Stomach (tissue), 19 donors: ENCODE results near the gene SERPINI2. TPM values are rescaled to one million over a fixed set of nuclear protein-coding genes. Genes with fewer than 3 reads are reported as not detected.

Experiments
- DNase-seq, 2 donors: peaks; one replicate each; pipeline versions ENCODE4 v3.0.0 to v3.0.0-alpha.2; 2013 to 2019
- H3K27ac ChIP-seq, 5 donors: fragments of 200-600 bp in 4 of 5; sonication (generic) in 4 of 5; one replicate each; pipeline ENCODE4 v1.5.1; 2013 to 2019; ENCODE audit warnings: mild to moderate bottlenecking in 1 of 5, moderate library complexity in 1 of 5
- H3K27me3 ChIP-seq, 3 donors: fragments of 200-600 bp; sonication (generic); one replicate each; pipeline ENCODE4 v1.5.1; 2017 to 2019; ENCODE audit warnings: mixed run types in 1 of 3
- H3K36me3 ChIP-seq, 4 donors: fragments of 200-600 bp; sonication (generic); 1 replicate in 3 of 4; 2 replicates in 1 of 4; pipeline ENCODE4 v1.5.1; 2016 to 2019
- H3K4me1 ChIP-seq, 4 donors: fragments of 200-600 bp; sonication (generic); one replicate each; pipeline ENCODE4 v1.5.1; 2016 to 2019
- H3K4me3 ChIP-seq, 4 donors: fragments of 200-600 bp; sonication (generic) in 3 of 4; one replicate each; pipeline ENCODE4 v1.5.1; 2016 to 2019; ENCODE audit warnings: mild to moderate bottlenecking in 1 of 4
- H3K9me3 ChIP-seq, 4 donors: fragments of 200-600 bp; sonication (generic); one replicate each; pipeline ENCODE4 v1.5.1; 2016 to 2019
- CTCF ChIP-seq, 7 experiments: fragments of 450-650 bp in 4 of 7; fragments of 200-600 bp in 3 of 7; sonication (generic) in 3 of 7; IDR thresholded peaks; one replicate each; pipeline ENCODE4 v1.5.1; 2016 to 2019; ENCODE audit warnings: antibody characterized with exemption in 7 of 7, control low read depth in 2 of 7, mild to moderate bottlenecking in 1 of 7
- EP300 ChIP-seq: sonication (generic); formaldehyde crosslinking; IDR thresholded peaks from one replicate; pipeline ENCODE4 v1.6.1; 2017; ENCODE audit warnings: antibody characterized with exemption
- POLR2A ChIP-seq, 4 donors: fragments of 450-650 bp; IDR thresholded peaks; one replicate each; pipeline ENCODE4 v1.6.1; 2016; ENCODE audit warnings: antibody characterized with exemption in 4 of 4, control low read depth in 2 of 4, mild to moderate bottlenecking in 1 of 4, moderate library complexity in 1 of 4
- POLR2AphosphoS5 ChIP-seq, 3 donors: sonication (generic); formaldehyde crosslinking; IDR thresholded peaks; one replicate each; pipeline ENCODE4 v1.6.1; 2016; ENCODE audit warnings: antibody characterized with exemption in 3 of 3
- WGBS, 5 donors: extraction: QIAGEN DNeasy Blood & Tissue Kit in 3 of 5; methylation state at CpG; one replicate each; pipeline versions ENCODE4 v1.1.5 to v1.1.7; 2013 to 2018; 5-methylcytosine and 5-hydroxymethylcytosine counted together
- intact Hi-C: fragments of 100-400 bp; cut with DNase I; formaldehyde crosslinking; loops from one replicate; pipeline ENCODE4 v1.15.1; 2023; ENCODE audit warnings: low total_unique reads
- long read RNA-seq, 10 donors: transcript quantifications; one replicate each; lab custom pipeline, GENCODE V29; 2026
- polyA plus RNA-seq, 3 donors: library from polyadenylated mRNA; stranded (reverse); fragments of 200-250 nt; gene quantifications; one replicate each; pipeline ENCODE4 v1.2.3, GENCODE V29; 2013
- total RNA-seq, 5 donors: library from RNA; depleted of rRNA; stranded (reverse); fragments of >200 nt; gene quantifications; one replicate each; pipeline versions ENCODE4 v1.1.0 to v1.2.3, GENCODE V29; 2014 to 2016
- donor health status: healthy with polysubstance abuse.
- donor health status: Bipolar disorder and iron deficiency.
- donor health status: healthy.

Gene SERPINI2, protein sequence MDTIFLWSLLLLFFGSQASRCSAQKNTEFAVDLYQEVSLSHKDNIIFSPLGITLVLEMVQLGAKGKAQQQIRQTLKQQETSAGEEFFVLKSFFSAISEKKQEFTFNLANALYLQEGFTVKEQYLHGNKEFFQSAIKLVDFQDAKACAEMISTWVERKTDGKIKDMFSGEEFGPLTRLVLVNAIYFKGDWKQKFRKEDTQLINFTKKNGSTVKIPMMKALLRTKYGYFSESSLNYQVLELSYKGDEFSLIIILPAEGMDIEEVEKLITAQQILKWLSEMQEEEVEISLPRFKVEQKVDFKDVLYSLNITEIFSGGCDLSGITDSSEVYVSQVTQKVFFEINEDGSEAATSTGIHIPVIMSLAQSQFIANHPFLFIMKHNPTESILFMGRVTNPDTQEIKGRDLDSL
- 1 to 10 TPM in 1 of 5 donors, not detected in 4; 1.3 TPM for total RNA-seq
- 1 to 10 TPM in 2 of 3 donors, not detected in 1; 1.1 TPM for polyA plus RNA-seq
- long read RNA-seq, donor 1, result 0 reads
- long read RNA-seq, donor 2, result 0 reads
- long read RNA-seq, donor 3, result 0 reads
- long read RNA-seq, donor 4, result 0 reads
- long read RNA-seq, donor 5, result 0 reads
- long read RNA-seq, donor 6, result 0 reads
- long read RNA-seq, donor 7, result 0 reads
- long read RNA-seq, donor 8, result 0 reads
- long read RNA-seq, donor 9, result 0 reads
- long read RNA-seq, donor 10, result 0 reads

DNA sequence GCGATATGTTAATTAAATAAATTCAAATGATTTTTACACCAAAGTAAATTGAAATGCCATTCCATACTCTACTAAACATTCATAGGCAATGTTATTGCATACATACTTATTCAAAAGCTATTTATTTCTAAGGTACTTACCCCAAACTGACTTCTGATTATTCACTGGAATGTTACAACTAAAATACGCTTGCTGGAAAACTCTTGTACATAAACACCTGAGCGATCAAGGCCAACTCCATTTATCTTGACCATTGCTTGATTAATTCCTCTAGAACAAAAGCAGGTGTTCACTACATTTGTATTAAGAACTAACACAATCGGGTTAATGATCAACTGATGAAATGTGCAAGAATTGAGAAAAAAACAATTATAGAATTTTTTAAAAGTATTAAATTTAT lies at the start of gene SERPINI2:
Gene SERPINI2, minus strand, starts transcription at position 180 of the 400 bp plus-strand sequence. CDS start 2,208 bp downstream, outside the sequence.
- no peaks in the 10 kb centered on the region for H3K4me1 ChIP-seq
- TF ChIP-seq EP300, result no peak
- TF ChIP-seq POLR2AphosphoS5 (IDR thresholded peaks at IDR 0.05), result no peak
- TF ChIP-seq POLR2A (IDR thresholded peaks at IDR 0.05), result no peak
- no peak for TF ChIP-seq CTCF (IDR thresholded peaks at IDR 0.05)
- intact Hi-C loops, result no loop called here
- peak in 1 of 2 donors; percentile 31 for DNase-seq
- H3K27me3 ChIP-seq, result no peaks in the 10 kb centered on the region
- H3K27ac ChIP-seq, result no peak within 1 kb of the TSS
- H3K4me3 ChIP-seq, result no peak within 1 kb of the TSS
- 34 to 58% (median 52%) methylated on average over 4 of the region's 4 CpGs for WGBS, 5 donors
- H3K9me3 ChIP-seq, result no peaks in the 10 kb centered on the region
- H3K36me3 ChIP-seq, result no peaks in the 10 kb centered on the region

DNA sequence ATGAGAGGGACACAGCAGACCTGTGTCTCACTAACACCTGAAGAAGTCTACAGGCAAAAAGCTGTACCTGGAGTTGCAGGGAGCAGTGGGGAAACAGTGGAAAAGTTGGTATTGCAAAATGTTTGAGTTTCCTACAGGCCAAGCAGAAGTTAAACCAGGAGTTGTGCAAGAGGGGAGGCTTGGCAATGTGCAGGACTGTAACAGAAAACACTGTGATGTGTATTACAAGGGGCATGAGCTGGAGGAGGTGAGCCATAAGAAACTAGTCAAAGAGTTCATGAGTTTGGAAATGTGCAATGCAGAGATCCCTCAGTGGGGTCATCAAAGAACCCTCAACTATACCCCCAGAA lies 47.1 kb upstream of the SERPINI2 start:
- H3K27ac ChIP-seq, result no peak overlapping the region
- no peaks in the 10 kb centered on the region for H3K27me3 ChIP-seq
- H3K4me3 ChIP-seq, result no peak overlapping the region
- H3K36me3 ChIP-seq, result no peaks in the 10 kb centered on the region
- peaks cover 0 to 9% (median 0%) of the 10 kb centered on the region in 4 donors for H3K9me3 ChIP-seq
- DNase-seq, result no peak
- TF ChIP-seq CTCF (IDR thresholded peaks at IDR 0.05) (no peak), EP300 (no peak), POLR2AphosphoS5 (IDR thresholded peaks at IDR 0.05) (no peak), POLR2A (IDR thresholded peaks at IDR 0.05) (no peak)
- no peaks in the 10 kb centered on the region for H3K4me1 ChIP-seq
- intact Hi-C loops, result no loop called here

DNA sequence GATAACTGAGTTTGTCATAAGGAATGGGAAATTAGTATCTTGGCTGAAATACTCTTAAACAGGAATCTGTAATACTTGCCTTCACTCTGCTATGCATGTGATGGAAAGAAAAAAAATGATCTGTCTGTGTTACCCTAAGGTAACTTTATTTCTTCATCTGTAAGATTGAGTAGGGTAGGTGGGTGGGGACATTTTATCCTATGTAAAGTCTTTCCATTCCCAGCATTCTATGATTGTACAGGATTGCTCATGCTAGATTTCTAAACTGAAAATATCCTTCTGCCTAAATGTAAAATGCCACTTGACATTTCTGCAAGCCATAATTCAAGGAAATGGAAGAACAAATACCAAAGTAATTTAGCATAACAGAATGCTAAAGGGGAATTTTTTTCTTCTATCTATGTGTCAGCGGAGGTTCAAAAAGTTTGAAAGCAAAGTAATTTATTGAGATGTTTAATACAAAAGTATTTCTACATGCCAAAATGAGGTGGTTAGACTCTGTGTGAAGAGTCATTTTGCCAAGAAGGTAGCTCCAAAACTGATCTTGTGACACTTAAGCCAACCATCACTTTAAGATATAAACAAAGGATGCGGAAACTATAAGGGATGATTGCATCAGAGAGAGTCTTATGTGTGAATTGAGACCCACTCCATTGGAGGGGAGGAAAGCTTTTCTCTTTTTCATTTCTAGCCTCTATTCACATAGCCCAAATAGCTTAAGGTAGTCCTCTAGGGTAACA lies 46.6 kb upstream of the SERPINI2 start:
- Histone ChIP-seq H3K27me3 (no peaks in the 10 kb centered on the region), H3K27ac (no peak overlapping the region), H3K9me3 (peaks cover 0 to 9% (median 0%) of the 10 kb centered on the region in 4 donors), H3K4me3 (no peak overlapping the region), H3K4me1 (no peaks in the 10 kb centered on the region), H3K36me3 (no peaks in the 10 kb centered on the region)
- WGBS, 5 donors, result 80 to 97% (median 88%) methylated on average over 2 of the region's 2 CpGs
- no peak for DNase-seq
- no peak for TF ChIP-seq EP300
- no peak for TF ChIP-seq POLR2A (IDR thresholded peaks at IDR 0.05)
- no peak for TF ChIP-seq CTCF (IDR thresholded peaks at IDR 0.05)
- no peak for TF ChIP-seq POLR2AphosphoS5 (IDR thresholded peaks at IDR 0.05)
- intact Hi-C loops, result no loop called here

DNA sequence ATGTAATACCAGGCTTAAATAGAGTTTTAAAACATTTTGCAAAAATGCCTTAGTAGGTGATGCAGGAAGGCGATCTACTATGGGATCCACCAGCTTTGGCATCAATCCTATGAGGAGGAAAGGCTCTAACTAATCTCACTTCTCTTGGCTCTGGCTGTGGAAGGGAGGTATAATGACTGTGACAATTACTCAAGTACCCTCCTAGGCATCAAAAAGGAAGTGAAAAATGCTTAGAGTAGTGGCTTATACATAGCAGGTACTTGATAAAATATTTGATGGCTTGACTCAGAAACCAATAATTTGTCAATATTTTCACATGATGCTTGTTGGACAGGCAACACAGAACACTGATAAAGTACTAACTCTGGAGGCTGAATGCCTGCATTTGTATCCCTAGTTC lies 34.1 kb upstream of the SERPINI2 start:
- H3K9me3 ChIP-seq, result no peaks in the 10 kb centered on the region
- TF ChIP-seq POLR2A (IDR thresholded peaks at IDR 0.05) (no peak), POLR2AphosphoS5 (IDR thresholded peaks at IDR 0.05) (no peak), CTCF (IDR thresholded peaks at IDR 0.05) (no peak), EP300 (no peak)
- H3K27me3 ChIP-seq, result no peaks in the 10 kb centered on the region
- WGBS, 5 donors, result 88 to 95% (median 91%) methylated on average over 1 of the region's 1 CpG
- H3K27ac ChIP-seq, result no peak overlapping the region
- no peaks in the 10 kb centered on the region for H3K36me3 ChIP-seq
- no peak for DNase-seq
- no peak overlapping the region for H3K4me3 ChIP-seq
- no peaks in the 10 kb centered on the region for H3K4me1 ChIP-seq
- intact Hi-C loops, result no loop called here
